GM21737 (cell line): ENCODE results near the gene HOXD11.

Source experiments
- ATAC-seq: cut with Tn5 transposase; IDR thresholded peaks from one replicate; pipeline ENCODE4 v1.9.1; 2021; ENCODE audit warnings: mild to moderate bottlenecking, moderate library complexity; ENCODE audit not compliant: unreplicated experiment

HOXD11 gene

GRCh38 chr2:176106581-176107539 is at the start of gene HOXD11:
Gene HOXD11 (plus strand): TSS chr2:176107280. CDS start chr2:176107356, 76 bp downstream.
- no peak for ATAC-seq

GRCh38 chr2:176063958-176064357 is 43.1 kb upstream of the HOXD11 start:
- ATAC-seq: no peak

DNA sequence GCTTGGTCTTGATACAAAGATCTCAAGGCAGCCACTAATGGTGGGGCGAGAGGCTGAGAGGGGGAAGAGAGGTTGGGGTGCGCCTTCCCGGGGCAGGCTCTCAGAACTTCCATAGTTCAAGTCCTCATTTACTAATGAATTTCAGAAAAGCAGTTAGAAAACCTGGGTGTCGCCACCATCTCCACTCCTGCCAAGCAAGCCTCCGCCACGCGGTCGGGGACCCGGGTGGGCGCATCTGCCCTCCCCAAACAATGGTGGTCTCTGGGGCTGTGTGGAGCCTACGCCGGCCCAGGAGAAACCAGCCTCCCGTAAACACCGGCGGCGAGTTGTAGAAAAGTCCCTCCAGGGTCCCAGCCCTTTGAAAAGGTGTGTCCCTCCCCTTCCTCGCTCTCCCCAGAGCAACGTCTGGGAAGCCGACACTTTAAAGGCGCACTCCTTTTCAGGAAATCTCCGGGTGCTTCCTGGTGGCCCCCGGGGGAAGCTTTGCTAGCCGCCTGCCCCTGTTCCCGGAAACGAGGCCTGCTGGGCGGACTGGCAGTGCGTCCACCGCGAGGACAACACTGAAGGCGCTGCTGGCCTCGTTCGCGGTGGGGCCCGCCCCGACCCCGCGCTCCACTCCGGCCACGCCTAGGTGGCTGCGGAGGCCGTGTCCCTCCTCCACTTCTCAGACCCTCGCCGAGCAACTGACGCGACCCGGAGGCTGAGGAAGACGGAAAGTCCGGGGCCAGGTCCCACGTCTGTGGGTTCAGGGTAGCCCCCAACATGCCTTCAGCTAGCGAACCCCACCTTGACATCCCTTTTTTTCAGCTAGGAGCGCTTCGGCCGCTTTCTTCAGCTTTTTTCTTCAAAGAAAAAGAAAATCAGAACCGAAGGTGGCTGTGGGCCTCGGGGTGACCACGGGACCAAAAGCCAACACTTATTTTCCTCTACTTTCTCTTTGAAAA is 40.2 kb upstream of the HOXD11 start:
- no peak for ATAC-seq

- no peak for ATAC-seq
These were observed 39.3 kb upstream of the HOXD11 start for GRCh38 chr2:176067589-176068418.

DNA sequence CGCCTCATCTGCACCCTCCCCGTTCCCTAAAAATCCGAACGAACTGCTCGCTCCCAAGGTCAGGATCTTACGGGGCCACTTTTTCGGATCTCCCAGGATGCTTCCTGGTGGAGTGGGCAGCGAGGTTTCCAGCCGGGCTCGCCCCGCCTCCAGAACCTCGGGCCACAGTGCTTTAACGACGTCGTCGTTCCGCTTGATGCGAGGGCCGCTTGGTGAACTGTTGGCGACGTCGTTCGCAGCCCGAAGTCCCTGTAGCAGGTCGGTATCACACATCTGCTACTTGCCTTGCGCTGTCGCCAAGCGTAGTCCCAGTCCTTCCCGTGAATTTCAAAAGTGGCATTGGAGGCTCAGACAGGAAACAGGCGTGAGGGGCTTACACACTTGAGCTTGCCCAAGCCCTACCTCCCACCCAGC is 38.7 kb upstream of the HOXD11 start:
- no peak for ATAC-seq

- ATAC-seq: no peak
These were observed 35.5 kb upstream of the HOXD11 start for GRCh38 chr2:176071330-176072291.

DNA sequence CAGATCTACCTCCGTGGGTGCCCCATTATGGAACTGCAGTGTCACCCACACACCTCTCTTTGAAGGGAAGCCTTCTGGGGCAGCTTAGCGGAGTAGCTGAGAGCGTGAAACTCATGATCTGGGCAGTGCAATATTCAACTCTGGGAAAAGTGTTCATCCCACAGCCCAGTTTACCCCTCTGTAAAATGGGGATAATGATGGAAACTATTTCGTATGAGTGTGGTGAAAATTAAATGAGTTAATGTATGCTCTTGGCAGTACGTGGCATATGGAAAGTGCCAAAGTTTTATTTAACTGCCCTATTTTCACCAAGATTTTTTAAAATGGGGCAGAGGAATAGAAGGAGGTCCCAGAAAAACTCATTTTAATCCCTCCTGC is 34.8 kb upstream of the HOXD11 start:
- no peak for ATAC-seq

DNA sequence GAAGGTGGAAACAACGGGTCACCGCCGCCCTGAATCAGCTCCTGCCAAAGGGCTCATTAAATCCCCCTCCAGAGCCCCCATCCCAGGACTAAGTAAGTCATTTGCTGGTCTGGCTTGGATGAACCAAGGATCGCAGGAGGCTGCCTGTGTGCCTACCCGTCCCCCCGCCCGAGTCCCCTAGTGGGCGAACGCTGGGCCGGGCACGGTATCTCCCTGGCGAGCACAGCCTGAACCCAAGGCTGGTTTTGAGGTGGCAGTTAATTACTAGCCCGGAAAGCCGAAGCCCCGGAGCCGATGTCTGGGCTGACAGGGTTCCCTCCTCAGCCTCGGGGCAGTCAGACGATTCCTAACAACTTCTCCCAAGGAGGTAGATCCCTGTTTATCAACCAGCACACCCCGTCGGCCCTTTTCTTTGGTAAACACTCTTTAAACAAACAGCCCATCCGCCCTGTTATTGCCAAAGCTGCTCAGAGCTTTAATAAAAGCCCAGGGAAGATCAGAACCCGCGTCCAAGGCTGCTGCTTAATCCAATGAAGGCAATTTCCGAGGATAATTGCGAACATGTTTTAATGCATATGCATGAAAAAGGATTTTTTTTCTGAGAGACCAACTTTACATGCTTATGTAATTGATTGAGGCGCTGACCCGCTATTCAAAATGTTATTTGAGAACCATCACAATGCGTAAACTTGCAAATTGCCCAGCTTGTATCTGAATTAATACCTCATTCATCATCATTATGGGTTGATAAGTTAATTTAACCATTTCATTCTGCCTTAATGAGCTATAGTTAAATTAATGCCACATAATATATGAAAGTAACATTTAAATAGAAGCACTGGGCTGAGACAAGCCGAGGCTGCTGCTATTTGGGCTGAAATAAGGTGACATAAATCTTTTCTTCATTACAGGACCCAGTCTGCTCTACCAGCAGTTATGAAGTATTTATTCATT is 33.9 kb upstream of the HOXD11 start:
- ATAC-seq: no peak

DNA sequence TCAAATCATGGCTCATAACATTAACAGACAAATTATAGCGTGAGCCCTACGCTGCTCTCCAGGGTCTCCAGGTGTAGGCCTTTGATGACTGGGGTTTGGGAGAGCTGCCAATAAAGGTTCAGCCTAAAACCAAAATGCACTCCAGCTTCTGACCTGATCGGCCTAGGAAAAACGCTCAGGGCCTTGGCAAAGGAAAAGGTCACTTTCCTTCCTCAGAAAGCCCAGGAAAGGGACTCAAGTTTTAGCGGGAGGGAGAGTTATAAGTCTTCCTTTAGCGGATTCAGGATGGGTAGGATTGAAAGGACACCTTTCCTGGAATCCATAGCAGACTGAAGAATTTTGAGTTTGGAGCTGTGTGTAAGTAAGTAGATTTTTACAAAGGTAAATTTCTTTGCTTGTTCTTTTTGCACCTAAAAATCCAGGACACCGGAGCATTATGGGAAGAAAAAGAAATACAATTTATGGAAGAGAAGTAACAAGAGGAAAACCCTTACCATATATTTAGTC is 32.1 kb upstream of the HOXD11 start:
- no peak for ATAC-seq

- ATAC-seq: no peak
These were observed 31.6 kb upstream of the HOXD11 start for GRCh38 chr2:176075481-176075880.

DNA sequence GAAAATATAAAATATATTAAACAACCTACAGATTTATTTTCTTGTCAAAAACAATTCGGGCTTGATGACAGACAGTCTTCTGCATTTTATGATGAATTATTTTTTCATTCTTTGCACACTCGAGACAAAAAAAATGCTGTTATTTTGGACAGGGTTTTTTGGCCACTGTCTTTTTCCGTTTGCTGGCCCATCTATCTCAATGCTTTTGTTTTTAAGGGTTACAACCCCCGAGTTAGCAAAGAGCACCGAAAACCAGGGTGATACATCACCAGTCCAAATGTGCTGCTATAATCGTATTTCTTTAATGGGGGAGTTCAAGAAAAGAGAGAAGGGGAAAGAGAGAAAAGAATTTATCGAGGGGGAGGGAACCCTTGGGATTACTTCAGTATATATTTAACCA is 31.0 kb upstream of the HOXD11 start:
- ATAC-seq: no peak

- ATAC-seq: no peak
These were observed 30.3 kb upstream of the HOXD11 start for GRCh38 chr2:176076796-176077195.

DNA sequence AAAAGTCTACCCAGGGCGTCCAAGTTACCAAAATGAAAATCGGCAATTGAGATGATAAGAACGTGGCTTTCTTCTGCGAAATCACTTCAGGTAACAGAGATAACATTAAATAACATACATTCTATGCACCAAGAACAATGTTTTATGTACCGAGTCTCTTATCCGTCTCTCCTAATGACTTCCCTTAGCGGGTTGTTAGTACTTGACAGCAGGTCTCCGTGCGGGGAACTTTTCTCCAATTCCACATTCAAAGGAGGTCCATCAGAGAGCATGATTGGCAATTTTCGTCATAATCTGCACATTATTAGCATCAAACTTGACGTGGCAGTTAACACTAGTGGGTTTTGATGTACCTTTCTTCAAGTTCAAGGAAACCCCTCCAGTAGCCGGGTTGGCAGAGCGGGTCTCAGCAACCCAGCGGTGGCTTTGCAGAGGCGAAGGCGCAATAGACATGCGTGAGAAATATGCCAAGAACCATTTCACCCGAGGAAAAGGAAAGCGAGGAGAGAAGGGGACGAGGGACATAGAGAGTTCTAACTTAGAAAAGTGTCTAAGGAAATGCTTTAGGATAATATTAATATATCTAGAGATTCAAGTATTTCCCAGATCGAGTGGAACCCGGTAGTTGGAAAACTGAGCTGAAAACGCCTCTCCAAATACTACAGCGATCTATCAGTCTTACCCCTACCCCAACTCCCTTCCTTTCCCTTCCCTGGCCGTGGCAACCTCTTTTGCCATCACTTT is 28.4 kb upstream of the HOXD11 start:
- no peak for ATAC-seq

DNA sequence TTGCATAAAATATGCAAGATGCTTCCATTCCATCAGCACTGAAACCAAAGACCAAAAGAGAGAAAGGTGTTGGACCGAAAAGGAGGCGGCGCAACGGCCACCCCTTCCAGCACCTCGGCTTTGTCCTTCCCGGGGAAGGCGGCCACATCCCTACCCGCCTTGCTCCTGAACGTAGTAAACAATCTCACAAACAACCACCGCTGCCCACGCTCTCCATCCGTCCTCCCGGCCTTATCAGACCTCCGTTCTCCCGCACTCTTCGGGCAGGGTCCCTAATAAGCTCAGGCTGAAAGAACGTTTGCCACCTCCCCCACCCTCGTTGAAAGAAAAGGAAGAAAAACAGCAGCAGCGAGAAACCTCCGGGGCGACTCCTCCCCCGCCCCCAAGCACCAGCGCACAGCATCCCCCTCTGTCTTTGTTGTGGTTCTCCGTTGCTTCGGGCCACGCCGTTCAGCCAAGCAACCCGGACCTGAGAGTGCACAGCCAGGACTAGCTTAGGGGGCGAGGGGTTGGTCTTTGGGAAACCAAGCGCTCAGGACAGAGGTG is 27.7 kb upstream of the HOXD11 start:
- no peak for ATAC-seq

GRCh38 chr2:176079831-176080539 is 27.1 kb upstream of the HOXD11 start:
- no peak for ATAC-seq

DNA sequence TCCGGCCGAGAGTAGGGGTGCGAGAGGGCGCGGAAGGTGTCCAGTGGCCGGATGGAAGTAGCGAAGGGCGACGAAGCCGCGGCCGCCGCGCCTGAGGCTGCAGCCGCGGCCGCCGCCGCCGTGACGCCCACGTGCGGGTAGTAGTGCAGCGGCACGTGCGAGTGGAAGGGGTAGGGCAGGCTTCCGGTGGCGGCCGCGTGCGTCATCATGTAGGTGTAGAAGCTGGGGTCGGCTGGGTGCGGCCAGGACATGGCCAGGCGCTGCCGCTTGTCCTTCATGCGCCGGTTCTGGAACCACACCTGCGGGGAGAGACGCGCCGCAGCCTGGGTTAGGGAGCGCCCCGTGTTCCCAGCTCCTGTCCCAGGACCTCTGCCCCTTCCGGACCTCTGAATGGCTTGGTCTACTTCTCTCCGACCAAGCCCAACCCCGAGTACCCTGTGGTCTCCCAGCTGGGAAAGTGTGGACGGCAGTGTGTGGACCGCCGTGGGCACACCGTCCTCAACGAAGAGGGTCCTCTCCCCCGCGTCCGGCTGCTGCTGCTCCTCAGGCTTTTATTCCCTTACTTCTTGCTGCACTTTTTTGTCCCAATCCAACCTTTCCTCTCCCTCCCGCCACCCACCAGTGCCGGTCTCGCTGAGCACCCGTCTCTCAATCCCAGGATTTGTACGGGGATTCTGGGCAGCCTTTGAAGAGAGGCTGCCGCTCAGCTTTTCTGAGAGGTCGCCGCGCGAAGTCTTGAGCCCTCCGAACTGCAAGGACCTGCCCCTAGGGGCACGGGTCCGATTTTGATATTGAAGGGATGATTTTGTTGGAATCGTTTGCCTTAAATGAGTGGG is 26.3 kb upstream of the HOXD11 start:
- no peak for ATAC-seq
